Measurements from ENCODE around the gene SH3BP1.

SH3BP1 gene

GRCh38 chr22:37703906-37704305, 64.4 kb downstream of the SH3BP1 start:
- no peak for TF ChIP-seq CTCF (IDR thresholded peaks at IDR 0.05; ENCODE audit: control insufficient read depth, insufficient read depth, low read depth, low read length, missing control alignments)
- no peak for DNase-seq (ENCODE audit: low read depth)
- H3K4me3 ChIP-seq (ENCODE audit: control insufficient read depth, low read depth, low read length) = no peak overlapping the region

- no peak for DNase-seq (ENCODE audit: low read depth)
- no peak for TF ChIP-seq CTCF (IDR thresholded peaks at IDR 0.05; ENCODE audit: control insufficient read depth, insufficient read depth, low read depth, low read length, missing control alignments)
- H3K4me3 ChIP-seq (ENCODE audit: control insufficient read depth, low read depth, low read length) = no peak overlapping the region
These were observed 65.2 kb downstream of the SH3BP1 start for GRCh38 chr22:37704645-37705044.

- no peak for DNase-seq (ENCODE audit: low read depth)
- TF ChIP-seq CTCF (IDR thresholded peaks at IDR 0.05; ENCODE audit: control insufficient read depth, insufficient read depth, low read depth, low read length, missing control alignments) = no peak
These were observed 65.7 kb downstream of the SH3BP1 start for GRCh38 chr22:37705205-37705604.

More at GRCh38 chr22:37705205-37705604, 65.7 kb downstream of the SH3BP1 start:
- no peak overlapping the region for H3K4me3 ChIP-seq (ENCODE audit: control insufficient read depth, low read depth, low read length)
